ENCODE data around the gene TRIM73.
"Not testable (repeated sequence)": the region's sequence is repeated elsewhere in the genome, so short reads cannot be mapped to it uniquely, and the experiment has no call there.

The TRIM73 gene

DNA sequence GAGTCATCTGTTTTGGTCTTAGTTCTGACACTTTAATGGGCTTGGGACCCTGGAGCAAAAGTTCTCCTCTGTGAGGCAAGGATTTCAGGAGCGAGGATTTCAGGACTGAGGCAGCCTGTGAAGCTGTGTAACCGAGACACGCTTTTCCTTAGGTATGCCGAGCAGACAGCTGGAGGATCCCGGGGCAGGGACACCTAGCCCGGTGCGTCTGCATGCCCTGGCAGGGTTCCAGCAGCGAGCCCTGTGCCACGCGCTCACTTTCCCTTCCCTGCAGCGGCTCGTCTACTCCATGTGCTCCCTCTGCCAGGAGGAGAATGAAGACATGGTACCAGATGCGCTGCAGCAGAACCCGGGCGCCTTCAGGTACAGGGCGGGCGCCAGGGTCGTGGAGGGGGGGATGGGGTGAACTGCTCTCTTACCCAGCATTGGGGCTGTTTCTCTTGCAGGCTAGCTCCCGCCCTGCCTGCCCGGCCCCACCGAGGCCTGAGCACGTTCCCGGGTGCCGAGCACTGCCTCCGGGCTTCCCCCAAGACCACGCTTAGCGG lies 20.5 kb downstream of the TRIM73 start:
- not testable (repeated sequence) for DNase-seq

DNA sequence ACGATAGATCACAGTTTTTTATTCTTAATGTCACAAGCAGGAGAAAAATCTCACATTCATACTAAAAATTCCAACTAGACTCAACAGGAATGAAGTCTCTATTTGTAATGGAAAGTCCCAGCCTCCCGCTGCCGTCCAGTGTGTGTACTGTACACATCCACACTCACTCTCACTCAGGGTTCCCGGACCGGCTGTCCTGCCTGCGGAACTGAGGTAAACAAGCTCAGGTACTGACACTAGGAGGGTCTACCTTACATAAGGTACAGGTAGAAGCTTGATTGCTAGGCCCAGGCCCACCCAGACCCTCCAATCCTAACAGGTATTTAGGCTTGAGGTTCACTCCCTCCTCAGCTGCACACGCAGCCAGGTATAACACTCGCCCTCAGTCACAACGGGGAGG lies 21.4 kb downstream of the TRIM73 start:
- not testable (repeated sequence) for DNase-seq

DNA sequence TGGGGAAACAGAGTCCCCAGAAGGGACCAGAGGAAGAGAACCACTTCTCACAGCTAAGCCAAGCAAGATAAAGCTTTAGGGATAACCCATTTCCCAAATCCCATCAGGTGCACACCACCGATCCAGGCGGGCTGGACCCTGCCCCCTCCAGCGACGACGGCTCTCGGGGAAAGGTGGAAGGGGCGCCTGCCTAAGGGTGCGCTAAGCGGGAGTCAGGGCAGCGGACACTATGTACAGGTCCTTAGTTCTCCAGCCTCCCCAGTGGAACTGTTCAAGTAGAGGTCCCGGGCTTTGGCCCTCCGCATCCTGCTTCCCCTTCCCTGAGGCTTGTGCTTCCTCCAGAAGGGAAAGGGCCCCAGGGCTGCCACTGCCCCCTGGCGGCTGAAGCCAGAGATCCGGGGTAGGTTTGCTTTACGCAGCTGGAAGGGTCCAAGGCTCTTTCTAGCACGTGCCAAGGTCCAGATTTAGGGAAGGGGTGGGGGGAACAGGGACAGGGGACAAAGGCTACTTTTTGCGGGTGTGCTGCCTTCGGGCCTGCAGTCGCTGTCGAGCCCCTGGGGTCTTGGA lies 22.9 kb downstream of the TRIM73 start:
- not testable (repeated sequence) for DNase-seq

DNA sequence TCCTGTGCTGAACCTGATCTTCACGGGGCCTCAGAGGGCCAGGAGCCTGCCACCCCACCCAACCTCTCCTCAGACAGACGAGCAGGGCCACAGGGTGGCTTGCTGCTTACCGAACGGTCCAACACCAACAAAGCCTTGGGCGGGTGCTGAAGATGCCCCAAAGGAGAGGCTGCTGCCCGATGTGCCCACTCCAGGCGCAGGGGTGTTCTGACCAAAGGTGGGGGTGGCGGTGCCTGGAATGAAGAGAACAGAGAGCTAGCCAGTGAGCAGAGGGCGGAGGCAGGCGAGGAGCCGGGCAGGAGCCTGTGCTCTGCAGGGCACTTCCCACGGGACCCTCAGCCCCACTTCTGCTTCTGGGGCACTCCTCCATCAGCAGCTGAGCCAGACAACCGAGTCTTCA lies 23.8 kb downstream of the TRIM73 start:
- not testable (repeated sequence) for DNase-seq

DNA sequence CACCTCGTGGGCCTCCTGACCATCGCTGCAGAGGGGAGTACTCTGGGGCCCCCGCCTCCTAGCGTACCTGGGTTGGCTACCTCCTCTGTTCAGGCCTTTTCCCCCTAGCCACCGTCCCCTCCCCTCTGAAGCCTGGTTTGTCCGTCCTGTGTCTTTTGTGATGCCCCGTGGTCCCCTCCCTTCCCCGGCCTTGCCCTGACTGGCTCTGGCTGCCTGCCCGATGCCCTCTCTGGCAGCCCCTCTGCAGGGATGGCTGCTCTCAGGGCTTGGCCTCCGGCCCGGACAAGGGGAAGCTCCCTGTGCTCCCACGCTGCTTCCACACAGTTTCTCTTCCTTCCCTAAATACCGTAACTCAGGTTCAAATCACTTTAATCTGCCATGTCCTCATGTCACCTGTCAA lies 24.3 kb downstream of the TRIM73 start:
- DNase-seq, result not testable (repeated sequence)

DNA sequence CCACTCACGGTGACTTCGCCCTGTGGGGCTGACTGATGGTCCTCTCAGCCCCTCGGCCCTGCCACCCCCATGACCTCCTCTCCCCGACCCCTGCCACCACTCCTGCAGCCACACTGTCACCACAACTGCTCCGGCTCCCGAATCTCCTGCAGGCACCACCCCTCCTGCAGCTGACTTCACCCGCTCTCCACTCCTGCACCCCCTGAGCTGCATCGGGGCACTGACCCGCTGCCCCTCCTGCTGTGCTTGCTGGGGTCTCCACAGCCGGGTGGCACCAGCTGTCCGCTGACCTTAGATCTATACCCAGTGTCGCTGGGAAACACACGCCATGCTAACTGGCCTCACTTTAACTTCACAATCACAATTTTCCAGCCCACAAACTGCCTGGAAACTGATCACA lies 24.7 kb downstream of the TRIM73 start:
- not testable (repeated sequence) for DNase-seq

DNA sequence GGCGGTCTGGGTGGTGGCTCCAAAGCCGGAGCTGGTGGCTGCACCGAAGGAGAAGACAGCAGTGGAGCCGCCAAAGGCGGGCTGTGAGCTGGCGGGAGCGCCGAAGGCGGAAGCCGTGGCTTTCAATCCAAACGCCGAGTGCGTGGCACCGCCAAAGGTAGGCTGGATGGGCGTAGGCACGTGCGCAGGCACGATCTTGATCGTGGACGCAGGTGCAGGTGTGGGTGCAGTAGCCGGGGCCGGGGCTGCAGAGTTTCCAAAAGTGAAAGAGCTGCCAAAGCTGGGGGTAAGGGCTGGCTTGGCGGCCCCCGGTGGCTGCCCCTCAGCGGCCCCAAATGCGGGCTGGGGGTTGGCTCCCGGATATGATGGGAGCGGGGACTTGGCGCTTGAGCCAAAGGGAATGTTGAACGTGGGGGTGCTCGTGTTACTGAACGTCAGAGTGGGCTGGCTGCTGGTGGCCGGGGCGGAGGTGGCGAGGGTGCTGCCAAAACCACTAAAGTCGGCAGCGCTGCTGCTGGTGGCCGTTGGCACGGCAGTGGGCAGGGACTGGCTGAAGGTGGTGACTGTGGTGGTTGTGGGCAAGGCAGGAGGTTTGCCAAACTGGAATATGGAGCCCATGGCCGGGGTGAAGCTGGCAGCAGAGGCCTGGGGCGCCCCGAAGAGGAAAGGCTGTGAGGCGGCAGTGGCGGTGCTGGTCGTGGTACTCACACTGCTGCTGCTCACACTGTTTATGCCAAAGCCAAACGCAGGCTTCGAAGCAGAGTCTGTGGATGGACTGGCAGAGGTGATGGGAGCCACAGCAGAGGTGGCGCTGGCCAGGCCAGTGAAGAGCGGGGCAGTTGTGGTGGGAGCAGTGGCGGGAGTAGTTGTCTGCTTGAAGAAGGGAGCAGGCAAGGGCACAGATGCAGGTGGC lies 26.6 kb downstream of the TRIM73 start:
- DNase-seq, result not testable (repeated sequence)

DNA sequence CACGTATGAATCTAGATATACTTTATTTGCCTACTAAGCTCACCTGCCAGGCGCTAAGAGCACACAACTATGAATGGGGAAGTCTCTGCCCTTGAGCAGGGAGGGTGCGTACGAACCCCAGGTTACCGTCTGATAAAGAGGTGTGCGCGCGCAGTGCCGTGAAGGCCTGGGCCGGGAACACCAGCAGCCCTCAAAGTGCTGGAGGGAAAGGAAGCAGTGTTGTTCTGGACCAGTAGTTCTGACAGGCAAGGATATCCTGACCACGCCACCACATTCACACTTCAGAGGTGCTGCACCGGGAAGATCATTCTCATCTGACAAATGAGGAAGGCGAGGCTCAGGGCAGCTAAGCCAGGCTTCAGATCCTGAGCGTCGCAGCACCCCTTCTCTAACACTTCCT lies 28.1 kb downstream of the TRIM73 start:
- DNase-seq, result not testable (repeated sequence)

DNA sequence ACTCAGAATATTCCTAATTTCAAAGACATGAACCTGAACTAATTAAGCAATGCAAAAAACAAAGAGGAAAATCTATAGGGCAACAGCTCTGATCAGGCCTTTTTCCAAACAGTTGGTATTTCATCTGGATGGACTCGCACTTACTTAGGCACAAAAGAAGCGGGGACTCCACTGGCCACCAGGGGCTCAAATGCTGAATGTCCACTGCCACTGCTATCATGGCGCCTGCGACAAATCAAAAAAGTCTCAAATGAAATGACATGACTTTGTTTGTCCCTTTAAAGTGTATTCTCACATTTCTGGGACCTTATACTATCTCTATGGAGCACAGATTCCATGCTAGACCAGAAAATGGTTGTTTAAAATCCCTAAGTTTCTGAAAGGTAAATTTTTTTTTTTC lies 43.6 kb downstream of the TRIM73 start:
- DNase-seq, result not testable (repeated sequence)

DNA sequence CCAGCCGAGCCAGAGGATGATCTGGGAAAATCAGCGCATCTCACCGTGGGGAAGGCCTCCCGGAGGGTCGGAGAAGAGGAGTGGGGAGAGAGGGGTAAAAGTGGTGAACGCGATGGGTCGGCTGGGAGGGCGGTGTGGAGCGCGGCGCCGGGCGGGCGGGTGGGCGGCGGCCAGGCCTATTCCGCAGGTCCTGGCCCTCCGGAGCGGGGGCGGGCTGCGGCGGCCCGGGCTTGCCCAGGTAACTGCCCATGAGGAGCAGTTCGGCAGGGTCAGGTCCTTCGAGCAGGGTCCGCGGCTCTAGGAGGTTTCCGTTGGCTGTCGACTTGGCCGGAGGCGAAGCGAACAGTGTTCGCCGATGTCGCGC lies 46.7 kb downstream of the TRIM73 start:
- not testable (repeated sequence) for DNase-seq

DNA sequence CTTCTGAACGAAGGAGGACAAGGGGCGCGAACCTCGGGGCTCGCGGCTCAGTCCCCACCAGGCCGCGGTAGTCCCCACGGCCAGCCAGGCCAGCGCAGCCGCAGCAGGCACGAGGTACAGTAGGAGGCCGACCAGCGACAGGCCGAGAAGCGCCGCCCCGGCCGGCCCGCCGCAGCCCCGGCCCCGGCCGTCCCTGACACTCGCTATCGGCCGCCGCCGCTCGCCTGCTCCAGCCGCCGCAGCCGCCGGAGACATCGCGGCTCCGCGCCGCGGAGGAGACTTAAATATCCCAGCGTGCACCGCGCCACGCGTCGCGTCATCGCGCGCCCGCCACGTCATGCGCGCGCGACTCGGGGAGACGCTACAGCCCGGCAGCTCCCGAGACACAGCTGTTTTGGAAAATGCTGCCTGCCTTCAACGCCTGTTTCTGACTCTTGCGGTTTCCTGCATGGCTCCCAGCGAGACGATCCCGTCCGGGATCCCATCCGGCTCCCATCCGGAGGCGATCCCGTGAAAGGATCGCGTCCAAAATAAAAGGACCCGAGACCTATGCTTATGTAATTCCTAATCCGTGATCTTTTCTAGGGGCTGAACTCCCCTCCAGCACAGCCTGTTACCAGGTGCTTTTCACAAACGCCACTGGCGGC lies 47.2 kb downstream of the TRIM73 start:
- peak; percentile 23 for DNase-seq

DNA sequence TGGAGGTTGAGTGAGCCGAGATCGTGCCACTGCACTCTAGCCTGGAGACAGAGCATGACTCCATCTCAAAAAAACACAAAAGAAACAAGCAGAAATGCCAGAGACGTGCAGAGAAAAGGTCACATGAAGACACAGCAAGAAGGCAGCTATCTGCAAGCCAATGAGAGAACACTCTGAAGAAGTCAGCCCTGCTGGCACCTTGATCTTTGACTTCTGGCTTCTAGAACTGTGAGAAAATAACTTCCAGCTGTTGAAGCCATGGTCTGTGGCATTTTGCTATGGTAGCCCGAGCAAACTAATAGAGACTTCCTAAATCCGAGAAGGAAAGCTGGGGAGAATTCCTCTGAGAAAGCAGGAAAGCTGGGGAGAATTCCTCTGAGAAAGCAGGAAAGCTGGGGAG lies 54.5 kb downstream of the TRIM73 start:
- DNase-seq, result not testable (repeated sequence)

DNA sequence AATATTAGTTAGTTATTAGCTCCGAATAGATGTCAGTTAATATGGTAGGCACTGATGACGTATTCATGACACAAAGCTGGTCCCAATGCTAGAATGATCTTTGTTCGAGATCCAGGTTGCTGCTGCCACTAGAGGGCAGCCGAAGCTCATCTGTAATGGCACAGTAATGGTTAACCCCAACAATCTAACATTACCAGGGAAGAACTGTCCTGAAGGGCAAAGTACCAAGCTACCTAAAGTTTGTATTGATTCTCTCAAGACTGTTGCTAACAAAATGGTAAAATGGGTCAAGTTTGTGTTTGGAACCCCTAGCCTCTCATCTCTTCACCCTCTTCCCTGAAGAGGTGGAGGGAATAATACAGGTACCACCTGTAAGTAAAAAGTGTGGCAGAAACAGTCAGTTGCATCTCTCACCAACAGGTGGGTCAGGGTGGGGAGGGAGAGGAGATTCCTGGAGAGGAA lies 57.1 kb downstream of the TRIM73 start:
- DNase-seq, result not testable (repeated sequence)
